22Rv1 (cell line): ENCODE results near the gene FAT1.

Experiments used
- H3K27ac ChIP-seq: fragments of 450-650 bp; 2 replicates; pipeline ENCODE4 v1.5.1; 2017
- CTCF ChIP-seq: fragments of 450-650 bp; IDR thresholded peaks from 2 replicates; pipeline ENCODE4 v1.5.1; 2017; ENCODE audit warnings: mild to moderate bottlenecking
- ZFX ChIP-seq: fragments of 450-650 bp; IDR thresholded peaks from 2 replicates; pipeline ENCODE4 v1.6.1; 2017; ENCODE audit warnings: antibody characterized with exemption, borderline replicate concordance

Gene FAT1

GRCh38 chr4:186586205-186586604, 137.5 kb downstream of the FAT1 start:
- no peak overlapping the region for H3K27ac ChIP-seq
- TF ChIP-seq ZFX (no peak), CTCF (no peak)

GRCh38 chr4:186584912-186585311, 138.7 kb downstream of the FAT1 start:
- TF ChIP-seq CTCF (no peak), ZFX (no peak)
- H3K27ac ChIP-seq, result no peak overlapping the region

GRCh38 chr4:186581421-186581820, 142.2 kb downstream of the FAT1 start:
- no peak for TF ChIP-seq ZFX
- no peak for TF ChIP-seq CTCF
- H3K27ac ChIP-seq, result no peak overlapping the region

GRCh38 chr4:186580669-186581068, 143.0 kb downstream of the FAT1 start:
- no peak overlapping the region for H3K27ac ChIP-seq
- TF ChIP-seq CTCF (no peak), ZFX (no peak)

GRCh38 chr4:186570193-186570996, 153.3 kb downstream of the FAT1 start:
- no peak overlapping the region for H3K27ac ChIP-seq
- TF ChIP-seq ZFX (no peak), CTCF (no peak)

GRCh38 chr4:186569533-186570192, 154.0 kb downstream of the FAT1 start:
- no peak overlapping the region for H3K27ac ChIP-seq
- no peak for TF ChIP-seq ZFX
- TF ChIP-seq CTCF, result no peak

- TF ChIP-seq CTCF (no peak), ZFX (no peak)
- H3K27ac ChIP-seq, result no peak overlapping the region
These were observed 157.6 kb downstream of the FAT1 start for GRCh38 chr4:186566068-186566467.
